GM12864 (cell line): ENCODE measurements around the gene TMEM61.
"Not testable (repeated sequence)": the region's sequence is repeated elsewhere in the genome, so short reads cannot be mapped to it uniquely, and the experiment has no call there.

Experiments used
- DNase-seq: peaks from one replicate; pipeline ENCODE4 v3.0.0-alpha.2; 2011; ENCODE audit warnings: low read depth
- H3K4me3 ChIP-seq: 2 replicates; pipeline ENCODE4 v1.5.1; 2011; ENCODE audit warnings: mild to moderate bottlenecking, low read depth, low read length, control low read depth
- TF ChIP-seq, protein P1 (sequence below): IDR thresholded peaks from 2 replicates; pipeline ENCODE4 v1.5.1; 2011; ENCODE audit warnings: low read depth, mild to moderate bottlenecking, moderate library complexity, low read length, control low read depth, inconsistent platforms; ENCODE audit errors: missing control alignments

The TMEM61 gene

DNA sequence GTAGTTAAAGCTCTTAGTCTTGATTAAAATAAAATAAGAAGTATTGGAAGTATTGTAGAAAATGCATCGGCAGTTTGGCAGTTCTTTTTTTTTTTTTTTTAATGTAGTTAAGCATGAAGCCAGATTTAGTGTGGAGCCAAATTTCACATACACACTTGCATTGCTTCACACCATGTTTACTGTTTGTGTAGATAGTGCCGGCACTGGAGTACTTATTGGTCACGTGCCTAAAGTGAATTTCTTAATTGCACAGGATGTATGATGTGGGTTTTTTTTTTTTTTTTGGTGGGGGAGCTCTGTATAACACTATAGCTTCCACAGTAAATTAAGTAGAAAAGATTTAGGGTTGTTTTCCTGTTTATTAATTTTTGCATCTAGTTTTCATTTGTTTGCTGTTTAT is 21.2 kb upstream of the TMEM61 start:
- TF ChIP-seq, protein P1, sequence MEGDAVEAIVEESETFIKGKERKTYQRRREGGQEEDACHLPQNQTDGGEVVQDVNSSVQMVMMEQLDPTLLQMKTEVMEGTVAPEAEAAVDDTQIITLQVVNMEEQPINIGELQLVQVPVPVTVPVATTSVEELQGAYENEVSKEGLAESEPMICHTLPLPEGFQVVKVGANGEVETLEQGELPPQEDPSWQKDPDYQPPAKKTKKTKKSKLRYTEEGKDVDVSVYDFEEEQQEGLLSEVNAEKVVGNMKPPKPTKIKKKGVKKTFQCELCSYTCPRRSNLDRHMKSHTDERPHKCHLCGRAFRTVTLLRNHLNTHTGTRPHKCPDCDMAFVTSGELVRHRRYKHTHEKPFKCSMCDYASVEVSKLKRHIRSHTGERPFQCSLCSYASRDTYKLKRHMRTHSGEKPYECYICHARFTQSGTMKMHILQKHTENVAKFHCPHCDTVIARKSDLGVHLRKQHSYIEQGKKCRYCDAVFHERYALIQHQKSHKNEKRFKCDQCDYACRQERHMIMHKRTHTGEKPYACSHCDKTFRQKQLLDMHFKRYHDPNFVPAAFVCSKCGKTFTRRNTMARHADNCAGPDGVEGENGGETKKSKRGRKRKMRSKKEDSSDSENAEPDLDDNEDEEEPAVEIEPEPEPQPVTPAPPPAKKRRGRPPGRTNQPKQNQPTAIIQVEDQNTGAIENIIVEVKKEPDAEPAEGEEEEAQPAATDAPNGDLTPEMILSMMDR, result no peak
- no peak overlapping the region for H3K4me3 ChIP-seq
- DNase-seq, result no peak

DNA sequence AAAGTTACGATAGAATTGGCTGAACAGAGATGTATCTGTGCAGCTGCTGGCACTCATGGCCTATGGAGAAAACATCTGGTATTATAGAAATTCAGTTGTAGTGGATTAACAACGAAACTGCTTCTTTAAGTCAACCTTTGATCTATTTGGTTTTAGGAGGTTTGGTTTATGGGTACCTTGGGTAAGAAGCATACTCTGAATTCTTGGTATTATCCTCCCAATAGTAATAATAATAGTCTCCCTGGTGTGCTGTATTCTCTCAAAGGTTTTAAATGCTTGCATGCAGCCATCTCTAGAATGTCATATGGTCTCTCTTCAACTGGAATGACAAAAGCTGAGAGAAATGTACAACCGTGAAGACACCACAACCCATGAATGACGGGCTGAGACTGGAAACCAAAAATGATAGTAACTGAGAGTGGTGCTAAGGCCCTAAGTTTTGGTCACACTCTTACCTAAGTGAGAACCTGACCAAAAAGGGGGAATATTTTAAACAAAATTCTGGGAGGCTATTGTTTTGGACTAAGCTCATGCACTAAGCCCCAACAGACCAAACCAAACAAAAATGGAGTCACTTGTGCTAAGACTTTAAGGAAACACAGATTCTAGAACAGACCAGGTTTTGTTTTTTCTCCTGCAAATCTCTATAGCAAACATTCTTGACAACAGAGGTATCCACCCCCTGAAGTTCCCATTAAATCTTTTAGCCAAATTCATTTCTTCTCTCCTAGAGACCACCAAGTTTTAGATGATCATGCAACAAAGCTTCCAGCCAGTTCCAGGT is 17.6 kb upstream of the TMEM61 start:
- TF ChIP-seq, protein P1, result no peak
- DNase-seq, result no peak
- no peak overlapping the region for H3K4me3 ChIP-seq

DNA sequence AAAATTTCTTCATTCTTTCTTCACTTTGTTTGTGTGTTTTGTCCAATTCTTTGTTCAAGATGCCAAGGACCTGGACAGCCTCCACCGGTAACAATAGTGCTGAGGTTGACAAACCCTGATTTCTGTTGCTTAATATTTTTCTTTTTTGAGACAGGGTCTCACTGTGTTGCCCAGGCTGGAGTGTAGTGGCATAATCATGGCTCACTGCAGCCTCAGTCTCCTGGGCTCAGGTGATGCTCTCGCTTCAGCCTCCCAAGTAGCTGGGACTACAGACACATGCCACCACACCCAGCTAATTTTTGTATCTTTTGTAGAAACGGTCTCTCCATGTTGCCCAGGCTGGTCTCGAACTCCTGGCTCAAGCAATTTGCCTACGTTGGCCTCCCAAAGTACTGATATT is 16.6 kb upstream of the TMEM61 start:
- H3K4me3 ChIP-seq, DNase-seq: not testable (repeated sequence)

DNA sequence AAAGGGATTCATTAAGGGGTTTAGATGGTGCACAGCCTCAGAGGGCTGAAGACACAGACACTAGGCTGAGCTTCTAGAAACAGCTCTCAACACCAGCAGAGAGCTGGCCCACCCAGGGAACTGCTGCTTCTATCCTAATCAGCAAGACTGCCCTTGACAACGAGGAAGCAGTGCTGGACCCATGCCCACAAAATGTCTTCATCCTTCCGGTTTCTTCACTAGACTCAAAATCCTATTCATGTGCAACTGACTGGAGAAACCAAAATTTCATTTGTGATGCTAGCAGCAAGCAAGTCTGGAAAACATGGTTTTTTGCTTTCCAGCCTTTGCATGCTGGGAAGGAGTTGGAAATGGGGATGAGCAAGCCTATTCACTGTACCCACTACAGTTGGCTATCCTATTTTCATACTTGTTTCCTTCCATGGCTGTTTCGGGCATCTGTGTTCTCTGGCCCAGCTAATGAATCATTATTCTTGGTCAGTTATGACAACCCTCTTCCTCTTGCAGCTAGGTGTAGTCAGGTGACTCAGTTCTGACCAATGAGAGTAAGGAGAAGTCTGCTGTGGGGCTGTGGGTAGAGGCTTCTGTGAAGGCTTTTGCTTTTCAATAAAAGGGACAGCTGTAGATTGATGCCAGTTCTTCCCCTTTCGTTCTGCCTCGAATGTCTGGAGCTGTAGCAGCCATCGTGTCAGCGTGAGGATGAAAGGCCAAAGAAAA is 14.6 kb upstream of the TMEM61 start:
- TF ChIP-seq, protein P1, result no peak
- no peak overlapping the region; the same call in 1 of the 2 replicates for H3K4me3 ChIP-seq
- peak; percentile 62 for DNase-seq

DNA sequence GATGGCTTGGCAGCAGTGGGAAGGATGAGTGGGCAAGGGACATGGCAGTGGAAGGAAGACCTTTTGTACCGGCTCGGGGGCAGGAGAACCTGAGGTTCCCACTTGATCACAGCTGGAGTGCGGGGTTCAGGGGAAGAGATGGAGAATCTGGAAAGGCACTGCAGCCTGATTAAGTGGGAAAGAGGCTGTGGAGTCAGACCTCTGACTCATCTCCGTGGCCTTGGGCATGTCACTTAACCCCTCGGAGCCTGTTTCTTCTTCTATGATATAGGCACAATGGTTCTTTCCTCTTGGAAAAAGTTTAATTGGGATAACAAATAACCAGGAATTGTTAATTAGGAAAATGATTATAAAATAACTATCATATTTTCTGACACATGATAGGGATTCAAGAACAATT is 13.1 kb upstream of the TMEM61 start:
- DNase-seq, result no peak
- no peak overlapping the region for H3K4me3 ChIP-seq
- TF ChIP-seq, protein P1, result no peak

DNA sequence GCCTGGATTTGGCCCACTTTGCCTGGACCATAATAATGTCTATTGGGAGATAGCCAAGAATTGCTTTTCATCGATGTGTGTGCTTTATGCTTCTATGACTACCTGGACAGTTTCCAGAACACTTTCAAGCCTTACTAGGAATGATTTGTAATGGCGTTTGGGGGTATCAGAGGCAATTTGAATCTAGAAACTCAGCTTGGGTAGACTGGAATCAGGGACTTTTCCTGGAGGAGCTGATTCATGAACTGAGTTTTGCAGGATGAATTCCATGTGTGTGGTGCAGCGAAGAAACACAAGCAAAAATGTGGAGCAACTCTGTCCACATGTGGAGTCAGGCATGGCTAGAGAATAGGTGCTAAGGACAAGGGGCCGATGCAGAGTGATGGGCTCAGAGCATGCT is 11.9 kb upstream of the TMEM61 start:
- H3K4me3 ChIP-seq, result no peak overlapping the region
- no peak for DNase-seq
- TF ChIP-seq, protein P1, result no peak

DNA sequence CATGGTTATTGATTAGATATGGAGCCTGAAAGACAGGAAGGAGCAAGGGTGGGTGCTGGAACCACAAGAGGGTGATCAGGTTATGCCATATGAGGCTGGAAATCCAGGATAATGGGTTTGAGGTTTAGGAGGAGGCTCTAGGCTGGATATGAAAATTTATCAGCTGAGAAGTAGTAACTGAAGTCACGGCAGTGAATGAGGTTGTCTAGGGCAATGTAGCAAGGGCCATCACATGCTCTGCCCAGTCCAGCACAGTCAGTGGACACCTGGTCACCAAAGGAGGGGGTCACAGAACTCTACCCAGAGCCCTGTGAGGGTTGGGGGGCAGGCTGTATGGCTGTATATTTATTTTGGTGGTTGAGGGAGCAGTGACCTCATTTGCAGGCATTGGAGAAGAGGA is 10.5 kb upstream of the TMEM61 start:
- DNase-seq, result no peak
- no peak overlapping the region for H3K4me3 ChIP-seq
- TF ChIP-seq, protein P1, result no peak
